GM12878 (cell line): ENCODE data around the gene SURF6. TPM values are rescaled to one million over a fixed set of nuclear protein-coding genes. Genes with fewer than 3 reads are reported as not detected.

ENCODE experiments used
- BACH1 ChIP-seq: fragments of 450-650 bp; IDR thresholded peaks from 2 replicates; pipeline ENCODE4 v1.6.1; 2017; ENCODE audit warnings: mild to moderate bottlenecking, borderline replicate concordance
- BHLHE40 ChIP-seq, 2 experiments: fragments of 450-650 bp in 1 of 2; IDR thresholded peaks; 2 replicates each; pipeline ENCODE4 v1.6.1; 2011 to 2017; ENCODE audit warnings: low read depth in 2 of 2, borderline replicate concordance in 1 of 2, improper control_type of control experiment in 1 of 2, low read length in 1 of 2, mild to moderate bottlenecking in 1 of 2
- BRCA1 ChIP-seq: IDR thresholded peaks from 2 replicates; pipeline ENCODE4 v1.6.1; 2011; ENCODE audit warnings: low read depth, low read length, improper control_type of control experiment
- CHD2 ChIP-seq: IDR thresholded peaks from 2 replicates; pipeline ENCODE4 v1.6.1; 2011; ENCODE audit warnings: low read depth, low read length, improper control_type of control experiment, borderline replicate concordance
- ESRRA ChIP-seq: IDR thresholded peaks from 2 replicates; pipeline ENCODE4 v1.6.1; 2012; ENCODE audit warnings: mild to moderate bottlenecking, low read length, improper control_type of control experiment
- GATAD2B ChIP-seq: fragments of 450-650 bp; conservative IDR thresholded peaks from 2 replicates; pipeline ENCODE4 v1.6.1; 2017; ENCODE audit warnings: low read depth, mild to moderate bottlenecking, moderate library complexity
- HDAC2 ChIP-seq: fragments of 200-600 bp; sonication (generic); IDR thresholded peaks from 2 replicates; pipeline ENCODE4 v1.6.1; 2017
- IKZF1 ChIP-seq: fragments of 450-650 bp; conservative IDR thresholded peaks from 2 replicates; pipeline ENCODE4 v1.6.1; 2017; ENCODE audit warnings: antibody characterized with exemption, mild to moderate bottlenecking
- IRF4 ChIP-seq: IDR thresholded peaks from 2 replicates; pipeline ENCODE4 v1.6.1; 2011; ENCODE audit warnings: low read depth, low read length
- NFIC ChIP-seq: IDR thresholded peaks from 2 replicates; pipeline ENCODE4 v1.6.1; 2012; ENCODE audit warnings: low read depth, mild to moderate bottlenecking, inconsistent platforms, low read length, moderate library complexity
- NFYB ChIP-seq: IDR thresholded peaks from 2 replicates; pipeline ENCODE4 v1.6.1; 2011; ENCODE audit warnings: low read depth, mild to moderate bottlenecking, low read length, improper control_type of control experiment, moderate library complexity; ENCODE audit not compliant: insufficient read depth
- NR2C2 ChIP-seq: IDR thresholded peaks from 2 replicates; pipeline ENCODE4 v1.6.1; 2011; ENCODE audit warnings: borderline replicate concordance, low read depth; ENCODE audit not compliant: control insufficient read depth, insufficient read length
- RAD51 ChIP-seq: fragments of 450-650 bp; IDR thresholded peaks from 2 replicates; pipeline ENCODE4 v1.6.1; 2016; ENCODE audit warnings: moderate library complexity, mild to moderate bottlenecking, inconsistent platforms
- SIN3A ChIP-seq: IDR thresholded peaks from 2 replicates; pipeline ENCODE4 v1.6.1; 2012; ENCODE audit warnings: low read depth, low read length, improper control_type of control experiment
- SP1 ChIP-seq: IDR thresholded peaks from one replicate; pipeline ENCODE4 v1.6.1; 2011; ENCODE audit warnings: low read depth, low read length
- SREBF2 ChIP-seq: IDR thresholded peaks from 2 replicates; pipeline ENCODE4 v1.6.1; 2012; ENCODE audit warnings: mild to moderate bottlenecking, low read length
- TCF3 ChIP-seq: IDR thresholded peaks from 2 replicates; pipeline ENCODE4 v1.6.1; 2012; ENCODE audit warnings: low read depth, mild to moderate bottlenecking, low read length, borderline replicate concordance; ENCODE audit not compliant: insufficient read depth
- ZNF217 ChIP-seq: fragments of 450-650 bp; IDR thresholded peaks from 2 replicates; pipeline ENCODE4 v1.6.1; 2017; ENCODE audit warnings: antibody characterized with exemption, mild to moderate bottlenecking
- polyA plus RNA-seq, 11 experiments: library from polyadenylated mRNA; depleted of rRNA in 4 of 11; unstranded in 6 of 11; stranded (reverse) in 5 of 11; fragments of >200 nt; fragmentation: Nextera tagmentation in 4 of 11; fragmentation: Illumina TruSeq in 1 of 11; extraction: Ambion mirVana in 4 of 11; extraction: Trizol in 1 of 11; gene quantifications; 1 replicate in 1 of 11; 2 replicates in 10 of 11; pipeline versions ENCODE4 v1.2.1 to v1.2.3, GENCODE V29; 2011 to 2016; ENCODE audit warnings: inconsistent platforms in 2 of 11, missing spikeins in 2 of 11, low read depth in 1 of 11
- total RNA-seq, 4 experiments: library from RNA; depleted of rRNA in 3 of 4; stranded (reverse); fragments of >200 nt in 3 of 4; fragmentation: Illumina TruSeq in 1 of 4; extraction: Trizol in 1 of 4; gene quantifications; 2 replicates each; pipeline versions ENCODE4 v1.2.1 to v1.2.3, GENCODE V29; 2013 to 2021
- TF ChIP-seq, protein P1 (sequence below): fragments of 450-650 bp; conservative IDR thresholded peaks from 2 replicates; pipeline ENCODE4 v1.6.1; 2017; ENCODE audit warnings: mild to moderate bottlenecking, moderate library complexity
- TF ChIP-seq, protein P2 (sequence below): fragments of 450-650 bp; IDR thresholded peaks from 2 replicates; pipeline ENCODE4 v1.6.1; 2017; ENCODE audit warnings: mild to moderate bottlenecking
- TF ChIP-seq, protein P3 (sequence below): fragments of 450-650 bp; IDR thresholded peaks from 2 replicates; pipeline ENCODE4 v1.6.1; 2017; ENCODE audit warnings: mild to moderate bottlenecking, moderate library complexity

The SURF6 gene
- total and polyA plus RNA-seq, 10 of the 15 experiments (the other 5 are each of a cell fraction or from before 2014, with no cell fraction given) = 2.2 to 27.2 (median 15.1) TPM

DNA sequence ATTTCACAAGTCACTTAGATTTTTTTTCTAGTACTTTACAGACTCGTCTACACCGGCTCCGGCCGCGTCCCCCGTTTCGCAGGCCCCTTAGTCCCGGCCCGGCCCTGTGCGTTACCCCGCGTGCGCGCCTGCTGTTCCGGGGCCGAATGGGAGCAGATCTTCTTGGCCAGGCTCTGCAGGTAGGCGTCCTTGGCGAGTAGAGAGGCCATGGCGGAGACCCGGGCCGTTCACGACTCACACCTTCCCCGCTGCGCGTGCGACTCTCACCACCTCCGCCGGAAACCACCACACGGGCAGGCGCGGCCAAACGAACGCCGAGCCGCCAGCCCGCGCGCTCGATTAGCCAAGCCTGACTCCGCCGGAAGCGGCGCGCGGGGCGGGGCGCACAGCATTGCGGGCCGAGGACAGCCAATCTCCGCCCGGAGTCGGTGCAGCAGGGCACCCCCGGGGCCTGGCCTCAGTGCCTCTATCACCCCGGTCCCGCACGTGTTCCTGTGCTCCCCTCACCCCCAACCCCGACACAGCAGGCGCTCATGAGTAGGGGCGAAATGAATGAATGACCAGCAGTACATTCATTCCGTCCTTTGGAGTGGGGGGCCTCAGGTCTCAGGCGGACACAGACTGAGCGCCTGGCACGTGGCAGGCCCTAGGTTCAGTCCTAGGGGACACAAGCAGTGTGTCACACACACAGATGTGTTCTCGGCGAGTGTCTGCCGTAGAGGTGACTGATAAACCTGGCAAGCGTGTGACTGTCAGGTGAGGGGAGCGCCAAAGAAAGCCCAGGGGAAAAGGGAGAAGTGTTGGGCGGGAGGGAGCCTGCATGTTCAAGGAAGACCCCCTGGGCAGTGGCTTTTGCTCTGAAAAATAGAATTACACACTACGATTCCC, at the start of gene SURF6 (continued):
- TF ChIP-seq SP1 = peak; percentile 90
- no peak for TF ChIP-seq NFIC
- peak; percentile 86 for TF ChIP-seq BACH1
- TF ChIP-seq GATAD2B = peak; percentile 82
- peak; percentile 95 for TF ChIP-seq NR2C2
- TF ChIP-seq, protein P1, sequence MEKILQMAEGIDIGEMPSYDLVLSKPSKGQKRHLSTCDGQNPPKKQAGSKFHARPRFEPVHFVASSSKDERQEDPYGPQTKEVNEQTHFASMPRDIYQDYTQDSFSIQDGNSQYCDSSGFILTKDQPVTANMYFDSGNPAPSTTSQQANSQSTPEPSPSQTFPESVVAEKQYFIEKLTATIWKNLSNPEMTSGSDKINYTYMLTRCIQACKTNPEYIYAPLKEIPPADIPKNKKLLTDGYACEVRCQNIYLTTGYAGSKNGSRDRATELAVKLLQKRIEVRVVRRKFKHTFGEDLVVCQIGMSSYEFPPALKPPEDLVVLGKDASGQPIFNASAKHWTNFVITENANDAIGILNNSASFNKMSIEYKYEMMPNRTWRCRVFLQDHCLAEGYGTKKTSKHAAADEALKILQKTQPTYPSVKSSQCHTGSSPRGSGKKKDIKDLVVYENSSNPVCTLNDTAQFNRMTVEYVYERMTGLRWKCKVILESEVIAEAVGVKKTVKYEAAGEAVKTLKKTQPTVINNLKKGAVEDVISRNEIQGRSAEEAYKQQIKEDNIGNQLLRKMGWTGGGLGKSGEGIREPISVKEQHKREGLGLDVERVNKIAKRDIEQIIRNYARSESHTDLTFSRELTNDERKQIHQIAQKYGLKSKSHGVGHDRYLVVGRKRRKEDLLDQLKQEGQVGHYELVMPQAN = peak; percentile 91
- TF ChIP-seq NFYB = peak; percentile 61; the same call in 1 of the 2 replicates
- no peak for TF ChIP-seq SREBF2
- TF ChIP-seq, protein P2, sequence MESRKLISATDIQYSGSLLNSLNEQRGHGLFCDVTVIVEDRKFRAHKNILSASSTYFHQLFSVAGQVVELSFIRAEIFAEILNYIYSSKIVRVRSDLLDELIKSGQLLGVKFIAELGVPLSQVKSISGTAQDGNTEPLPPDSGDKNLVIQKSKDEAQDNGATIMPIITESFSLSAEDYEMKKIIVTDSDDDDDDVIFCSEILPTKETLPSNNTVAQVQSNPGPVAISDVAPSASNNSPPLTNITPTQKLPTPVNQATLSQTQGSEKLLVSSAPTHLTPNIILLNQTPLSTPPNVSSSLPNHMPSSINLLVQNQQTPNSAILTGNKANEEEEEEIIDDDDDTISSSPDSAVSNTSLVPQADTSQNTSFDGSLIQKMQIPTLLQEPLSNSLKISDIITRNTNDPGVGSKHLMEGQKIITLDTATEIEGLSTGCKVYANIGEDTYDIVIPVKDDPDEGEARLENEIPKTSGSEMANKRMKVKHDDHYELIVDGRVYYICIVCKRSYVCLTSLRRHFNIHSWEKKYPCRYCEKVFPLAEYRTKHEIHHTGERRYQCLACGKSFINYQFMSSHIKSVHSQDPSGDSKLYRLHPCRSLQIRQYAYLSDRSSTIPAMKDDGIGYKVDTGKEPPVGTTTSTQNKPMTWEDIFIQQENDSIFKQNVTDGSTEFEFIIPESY = no peak
- TF ChIP-seq ZNF217 = no peak
- peak; percentile 76 for TF ChIP-seq CHD2
- peak; percentile 87 for TF ChIP-seq IKZF1
- peak; percentile 92 for TF ChIP-seq SIN3A
- no peak for TF ChIP-seq BRCA1
- TF ChIP-seq RAD51 = 0 out of 2 replicates have a peak, but pooled peaks have one; percentile 42
- peak; percentile 72; the same call in 1 of the 2 replicates for TF ChIP-seq TCF3
- peak; percentile 99 to 100 for TF ChIP-seq BHLHE40 (IDR thresholded peaks at IDR 0.05; ENCODE audit: borderline replicate concordance in 1 of 2, low read depth in 2 of 2, low read length in 1 of 2)
- 0 out of 2 replicates have a peak, but pooled peaks have one; percentile 26 for TF ChIP-seq IRF4
- TF ChIP-seq, protein P3, sequence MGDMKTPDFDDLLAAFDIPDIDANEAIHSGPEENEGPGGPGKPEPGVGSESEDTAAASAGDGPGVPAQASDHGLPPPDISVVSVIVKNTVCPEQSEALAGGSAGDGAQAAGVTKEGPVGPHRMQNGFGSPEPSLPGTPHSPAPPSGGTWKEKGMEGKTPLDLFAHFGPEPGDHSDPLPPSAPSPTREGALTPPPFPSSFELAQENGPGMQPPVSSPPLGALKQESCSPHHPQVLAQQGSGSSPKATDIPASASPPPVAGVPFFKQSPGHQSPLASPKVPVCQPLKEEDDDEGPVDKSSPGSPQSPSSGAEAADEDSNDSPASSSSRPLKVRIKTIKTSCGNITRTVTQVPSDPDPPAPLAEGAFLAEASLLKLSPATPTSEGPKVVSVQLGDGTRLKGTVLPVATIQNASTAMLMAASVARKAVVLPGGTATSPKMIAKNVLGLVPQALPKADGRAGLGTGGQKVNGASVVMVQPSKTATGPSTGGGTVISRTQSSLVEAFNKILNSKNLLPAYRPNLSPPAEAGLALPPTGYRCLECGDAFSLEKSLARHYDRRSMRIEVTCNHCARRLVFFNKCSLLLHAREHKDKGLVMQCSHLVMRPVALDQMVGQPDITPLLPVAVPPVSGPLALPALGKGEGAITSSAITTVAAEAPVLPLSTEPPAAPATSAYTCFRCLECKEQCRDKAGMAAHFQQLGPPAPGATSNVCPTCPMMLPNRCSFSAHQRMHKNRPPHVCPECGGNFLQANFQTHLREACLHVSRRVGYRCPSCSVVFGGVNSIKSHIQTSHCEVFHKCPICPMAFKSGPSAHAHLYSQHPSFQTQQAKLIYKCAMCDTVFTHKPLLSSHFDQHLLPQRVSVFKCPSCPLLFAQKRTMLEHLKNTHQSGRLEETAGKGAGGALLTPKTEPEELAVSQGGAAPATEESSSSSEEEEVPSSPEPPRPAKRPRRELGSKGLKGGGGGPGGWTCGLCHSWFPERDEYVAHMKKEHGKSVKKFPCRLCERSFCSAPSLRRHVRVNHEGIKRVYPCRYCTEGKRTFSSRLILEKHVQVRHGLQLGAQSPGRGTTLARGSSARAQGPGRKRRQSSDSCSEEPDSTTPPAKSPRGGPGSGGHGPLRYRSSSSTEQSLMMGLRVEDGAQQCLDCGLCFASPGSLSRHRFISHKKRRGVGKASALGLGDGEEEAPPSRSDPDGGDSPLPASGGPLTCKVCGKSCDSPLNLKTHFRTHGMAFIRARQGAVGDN = peak; percentile 76
- TF ChIP-seq HDAC2 = no peak
- TF ChIP-seq ESRRA = no peak
